ENCODE results near the gene CTIF.

- no peak for TF ChIP-seq CTCF (IDR thresholded peaks at IDR 0.05 in 8 of 11, conservative IDR thresholded peaks at IDR 0.05 in 3 of 11)
- TF ChIP-seq POLR2A (IDR thresholded peaks at IDR 0.05), result no peak
Measured at GRCh38 chr18:48661421-48661820, 122.6 kb downstream of the CTIF start.
